Hematopoietic multipotent progenitor cell treated with erythropoietin and hydrocortisone succinate and interleukin-3 and kit ligand, for 4 days (in vitro differentiated cells): ENCODE measurements around the gene TCF7L1.

ENCODE experiments used
- DNase-seq: peaks from one replicate; pipeline ENCODE4 v3.0.0-alpha.2; 2015

The TCF7L1 gene

DNA sequence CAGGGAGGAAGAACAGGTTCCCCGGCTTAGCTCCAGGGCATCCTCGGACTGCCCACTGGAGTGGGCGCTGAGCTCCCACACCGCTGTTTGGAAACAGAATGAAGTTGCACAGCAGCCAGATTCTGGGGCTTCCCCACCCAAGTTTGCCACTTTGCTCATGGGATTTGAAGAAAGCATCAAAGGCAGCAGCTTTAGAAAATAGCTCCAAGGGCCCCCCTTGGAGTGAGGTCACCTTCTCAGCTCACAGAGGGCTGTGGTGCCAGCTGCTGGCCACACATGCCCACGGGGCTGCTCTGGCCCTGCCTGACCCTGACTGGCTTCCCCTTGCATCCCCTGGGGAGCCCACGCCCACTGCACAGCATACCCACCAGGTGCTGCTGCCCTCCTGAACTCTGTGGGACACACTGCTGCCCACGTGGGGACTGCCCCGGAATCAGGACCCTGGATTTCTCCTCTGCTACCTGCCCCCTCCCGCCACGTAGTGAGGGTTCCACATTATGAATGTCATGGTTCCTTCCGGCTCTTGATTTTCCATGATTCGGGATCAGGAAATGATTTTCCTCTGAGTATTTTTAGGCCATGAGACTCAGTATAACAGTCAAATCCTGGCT lies 124.3 kb downstream of the TCF7L1 start:
- DNase-seq: no peak

DNA sequence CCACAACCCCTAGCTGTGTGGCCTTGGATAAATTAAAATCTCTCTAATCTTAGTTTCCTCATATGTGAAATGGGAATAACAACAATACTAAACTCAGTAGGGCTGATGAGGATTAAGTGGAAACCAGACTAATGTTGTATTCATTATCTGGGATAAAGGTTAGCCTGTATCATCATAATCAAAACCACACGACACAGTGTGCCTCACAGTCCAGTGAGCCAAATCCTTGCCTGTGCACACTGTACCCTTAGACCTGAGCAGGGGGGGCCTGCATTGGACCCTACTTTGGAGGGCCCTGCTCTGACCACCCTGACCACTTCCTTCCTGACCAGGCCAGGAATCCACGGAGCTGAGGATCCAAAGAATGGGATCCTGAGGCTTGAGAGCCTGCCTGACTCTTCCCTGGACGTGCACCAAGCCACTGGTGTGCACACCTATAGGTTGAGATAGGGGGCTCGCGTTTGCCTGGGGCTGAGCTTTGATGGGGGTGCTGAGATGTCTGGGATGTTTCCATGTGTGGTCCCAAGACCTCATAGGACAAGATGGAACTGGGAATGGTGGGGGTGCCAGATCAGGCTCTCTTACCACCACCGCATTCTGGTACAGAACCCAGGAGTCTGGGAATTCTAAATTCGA lies 124.9 kb downstream of the TCF7L1 start:
- no peak for DNase-seq

DNA sequence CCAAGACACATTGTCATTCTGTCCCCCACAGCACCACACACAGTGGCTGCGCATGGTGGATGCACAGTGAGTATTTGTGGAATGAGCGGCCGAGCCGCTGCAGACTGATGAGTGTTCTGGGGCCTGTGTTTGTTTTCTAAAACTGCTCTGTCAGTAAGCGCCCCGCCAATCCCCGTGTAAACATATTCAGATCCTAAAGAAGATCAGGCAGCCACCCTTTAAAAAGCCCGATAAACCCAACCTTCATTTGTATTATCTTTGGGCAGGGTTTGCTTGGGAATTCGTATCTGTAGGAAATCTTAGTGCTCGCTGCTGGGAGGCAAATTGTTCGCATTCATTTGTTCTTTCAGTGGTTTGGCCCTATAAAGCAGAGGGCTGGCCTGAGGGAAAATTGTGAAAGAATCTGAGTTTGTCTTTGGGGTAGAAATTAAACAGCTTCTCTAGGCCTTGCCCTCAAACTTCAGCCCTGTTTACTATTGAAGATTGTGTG lies 126.0 kb downstream of the TCF7L1 start:
- no peak for DNase-seq

DNA sequence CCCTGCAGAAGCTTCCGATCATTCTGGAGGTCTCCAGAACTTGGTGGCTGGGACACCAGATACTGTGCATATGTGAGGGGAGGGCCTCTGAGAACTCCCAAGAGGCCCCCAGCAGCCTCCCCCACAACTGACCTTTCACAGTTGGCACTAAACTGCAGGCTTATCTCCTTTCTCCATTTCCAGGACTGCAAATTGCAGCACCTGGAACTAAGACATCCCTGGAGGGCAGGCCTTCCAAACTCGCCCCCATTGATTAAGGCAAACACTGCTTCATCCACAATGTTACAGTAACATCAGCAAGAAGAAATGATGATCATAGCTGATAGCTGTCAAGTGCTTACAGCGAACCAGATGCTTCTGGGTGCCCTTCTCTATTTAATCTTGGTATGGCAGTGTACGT lies 126.7 kb downstream of the TCF7L1 start:
- no peak for DNase-seq

DNA sequence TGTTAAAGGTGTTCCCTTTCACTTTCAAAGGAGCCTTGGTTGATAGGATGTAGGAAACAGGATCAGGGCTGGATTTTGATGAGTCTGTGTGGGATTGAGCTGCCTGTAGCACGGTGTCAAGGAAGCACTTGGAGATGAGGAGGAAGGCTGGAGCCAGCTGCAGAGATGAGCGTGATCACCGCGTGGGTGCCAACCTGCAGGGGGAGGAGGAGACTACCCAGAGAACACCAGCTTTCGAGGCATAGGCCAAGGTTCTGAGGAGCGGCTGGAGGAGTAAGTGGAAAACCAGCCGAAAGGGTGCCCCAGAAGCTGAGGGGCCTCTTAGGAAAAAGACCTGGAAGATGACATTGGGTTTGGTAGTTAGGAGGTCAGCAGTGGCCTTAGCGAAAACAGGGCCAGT lies 130.4 kb downstream of the TCF7L1 start:
- no peak for DNase-seq

- DNase-seq: no peak
Observed at GRCh38 chr2:85264471-85264870, 131.3 kb downstream of the TCF7L1 start.

DNA sequence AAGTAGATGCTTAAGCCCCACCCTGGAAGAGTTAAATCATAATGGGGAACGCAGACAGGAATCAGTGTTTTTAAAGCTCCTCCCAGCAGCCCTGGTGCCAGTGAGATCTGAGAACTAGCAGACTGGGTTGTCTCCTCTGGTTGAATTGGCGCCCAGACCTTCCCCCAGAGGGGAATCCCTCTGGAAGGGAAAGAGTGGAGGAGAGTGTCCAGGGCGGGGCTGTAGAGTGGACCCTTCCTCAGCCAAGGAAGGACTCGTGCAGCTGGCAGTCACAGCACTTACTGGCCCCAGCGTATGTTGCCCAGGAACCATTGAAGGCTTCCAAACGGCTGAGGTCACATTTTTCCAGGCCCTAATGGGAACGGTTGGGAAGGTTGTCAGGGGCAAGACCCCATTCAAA lies 132.1 kb downstream of the TCF7L1 start:
- DNase-seq: no peak

DNA sequence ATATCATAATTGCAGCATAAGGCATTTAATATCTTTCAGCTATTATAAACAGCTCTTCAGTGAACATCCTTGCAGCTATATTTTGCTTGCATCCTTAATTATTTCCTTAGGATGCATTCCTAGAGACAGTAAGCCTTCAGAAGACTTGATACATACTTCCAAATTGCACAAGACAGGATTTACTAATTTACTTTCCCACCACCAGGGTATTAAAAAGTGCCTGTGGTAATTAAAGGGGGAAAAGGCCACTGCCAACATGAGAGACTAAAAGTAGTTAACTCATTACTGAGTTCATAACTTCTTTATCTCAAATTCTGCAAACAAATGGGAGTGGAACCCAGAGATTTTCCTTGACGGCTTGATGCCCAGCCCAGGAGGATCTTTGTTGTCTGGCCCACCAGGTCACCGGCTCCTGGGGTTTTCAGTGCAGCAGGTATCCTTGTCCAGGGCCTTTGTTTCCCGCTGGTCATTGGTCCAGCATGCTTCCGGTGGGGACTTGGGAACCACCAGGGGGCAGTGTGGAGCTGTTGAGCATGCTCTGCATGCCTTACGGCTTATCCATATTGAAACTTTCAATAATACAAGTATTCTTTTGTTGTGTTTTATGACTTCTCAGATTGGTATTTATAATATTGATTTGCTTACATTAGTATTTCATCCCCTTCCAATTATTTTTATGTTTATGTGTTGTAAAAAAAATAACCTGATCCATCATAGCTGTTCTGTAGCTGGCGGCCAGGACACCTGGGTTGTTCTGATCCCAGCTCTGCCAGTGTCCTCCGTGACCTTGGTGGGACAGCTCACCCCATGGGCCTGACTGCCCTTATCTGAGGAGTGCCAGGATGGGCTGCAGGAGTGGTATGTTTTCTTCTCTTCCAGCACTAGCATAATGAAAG lies 133.2 kb downstream of the TCF7L1 start:
- DNase-seq: peak; percentile 80

DNA sequence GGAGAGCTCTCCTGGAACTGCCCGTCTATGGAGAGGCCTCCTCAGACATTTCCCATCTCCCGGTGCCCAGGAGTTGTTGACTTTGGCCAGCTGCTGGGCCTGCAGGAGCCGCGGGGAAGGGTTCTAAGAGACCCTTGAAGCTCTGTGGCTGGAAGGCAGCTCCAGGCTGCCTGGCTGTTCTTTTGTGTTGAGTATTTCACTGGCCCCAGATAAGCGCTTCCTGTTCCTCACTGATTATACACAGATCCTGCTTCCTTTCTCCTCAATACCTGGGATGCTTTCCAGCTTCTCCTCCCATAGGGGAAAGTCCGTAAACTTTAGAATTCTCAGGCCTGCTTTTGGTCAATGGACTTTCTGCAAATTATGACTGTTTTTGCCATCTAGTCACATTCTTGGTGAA lies 136.8 kb downstream of the TCF7L1 start:
- no peak for DNase-seq

GRCh38 chr2:85272357-85272756 lies 139.2 kb downstream of the TCF7L1 start:
- DNase-seq: no peak

GRCh38 chr2:85273738-85274731 lies 140.8 kb downstream of the TCF7L1 start:
- DNase-seq: no peak

GRCh38 chr2:85275984-85276540 lies 142.9 kb downstream of the TCF7L1 start:
- no peak for DNase-seq

DNA sequence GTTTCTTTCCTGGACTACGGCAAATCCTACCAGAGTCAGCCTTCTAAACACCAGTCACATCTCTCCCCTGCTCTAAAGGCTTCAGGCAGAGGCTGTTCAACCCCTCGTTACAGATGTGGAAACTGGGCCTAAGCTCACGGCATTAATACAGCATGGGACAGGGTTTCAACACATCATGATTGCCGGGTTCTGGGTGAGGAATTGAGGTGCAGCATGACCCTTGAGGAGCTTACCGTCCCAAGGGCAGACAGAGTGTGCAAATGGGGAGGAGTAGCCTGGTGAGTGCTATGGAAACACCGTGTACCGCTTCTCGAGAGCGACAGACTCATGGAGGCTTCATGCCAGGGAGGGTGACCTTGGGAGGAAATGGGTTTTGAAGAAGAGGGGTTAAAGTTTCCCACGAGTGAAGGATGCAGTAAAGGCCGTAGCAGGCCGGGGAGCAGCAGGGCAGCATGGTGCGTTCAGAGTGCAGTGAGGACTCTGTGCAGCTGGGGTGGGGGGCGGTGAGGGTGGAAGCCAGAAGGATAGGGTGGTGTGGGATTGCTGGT lies 143.5 kb downstream of the TCF7L1 start:
- DNase-seq: no peak

GRCh38 chr2:85277416-85278158 lies 144.4 kb downstream of the TCF7L1 start:
- no peak for DNase-seq

GRCh38 chr2:85278361-85278760 lies 145.2 kb downstream of the TCF7L1 start:
- DNase-seq: no peak

DNA sequence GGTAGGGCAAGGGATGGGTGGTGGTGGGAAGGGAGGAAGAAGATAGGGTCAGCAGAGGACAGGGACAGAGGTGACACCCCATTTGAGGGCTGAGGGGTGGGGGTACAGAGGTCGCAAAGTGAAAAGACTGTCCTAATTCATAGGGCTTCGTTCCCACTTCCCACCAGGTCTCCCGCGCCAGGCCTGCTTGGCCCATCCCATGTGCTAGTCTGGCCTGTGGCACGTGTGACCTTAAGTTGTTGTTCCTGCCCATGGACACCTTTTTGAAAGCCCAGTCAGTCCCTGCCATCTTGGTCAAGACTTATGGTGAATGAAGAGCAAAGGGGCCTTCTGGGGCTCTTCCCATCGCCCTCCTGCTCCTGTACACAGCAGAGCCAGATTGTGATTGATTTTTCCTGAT lies 148.4 kb downstream of the TCF7L1 start:
- DNase-seq: no peak

GRCh38 chr2:85282914-85283313 lies 149.7 kb downstream of the TCF7L1 start:
- no peak for DNase-seq

DNA sequence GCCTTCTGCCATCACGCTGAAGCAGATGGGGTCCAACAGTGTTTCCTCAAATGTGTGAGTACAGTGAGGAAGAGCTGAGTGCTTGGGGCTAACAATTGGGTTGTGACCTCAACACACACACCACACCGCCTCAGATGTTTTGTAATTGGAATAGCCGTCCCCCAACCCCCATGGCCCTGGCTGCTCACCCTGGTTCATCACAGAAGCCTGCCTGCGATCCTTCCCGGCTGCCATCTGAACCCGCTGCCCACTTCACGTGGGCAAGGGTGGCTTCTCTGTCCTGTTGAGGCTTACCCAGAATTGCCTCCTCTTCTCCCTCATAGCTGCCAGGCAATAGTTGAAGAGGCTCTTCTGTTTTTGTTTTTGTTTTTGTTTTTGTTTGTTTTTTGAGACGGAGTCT lies 150.4 kb downstream of the TCF7L1 start:
- no peak for DNase-seq

GRCh38 chr2:85286918-85287317 lies 153.7 kb downstream of the TCF7L1 start:
- no peak for DNase-seq

- no peak for DNase-seq
Observed at GRCh38 chr2:85287721-85288120, 154.5 kb downstream of the TCF7L1 start.

- no peak for DNase-seq
Observed at GRCh38 chr2:85288244-85288725, 155.1 kb downstream of the TCF7L1 start.
